GM23338 (cell line): Measurements from ENCODE around the gene MARVELD2. TPM values are rescaled to one million over a fixed set of nuclear protein-coding genes. Genes with fewer than 3 reads are reported as not detected.

Experiments
- ATAC-seq: fragments of 200-7000 bp; cut with Tn5 transposase; 3 replicates; pipeline ENCODE4 v1.9.1; 2020
- DNase-seq: peaks from one replicate; pipeline ENCODE4 v3.0.0-alpha.2; 2015; ENCODE audit warnings: low spot score
- H2AFZ ChIP-seq: fragments of 200-600 bp; sonication (generic); 2 replicates; pipeline ENCODE4 v1.8.0; 2016; ENCODE audit warnings: antibody characterized with exemption, mild to moderate bottlenecking, moderate library complexity
- H3F3A ChIP-seq: fragments of 200-600 bp; sonication (generic); replicated peaks from 2 replicates; pipeline ENCODE4 v1.8.0; 2017; ENCODE audit warnings: antibody characterized with exemption, mixed run types, low read depth
- H3K27ac ChIP-seq: fragments of 200-600 bp; sonication (generic); 2 replicates; pipeline ENCODE4 v1.6.1; 2016; ENCODE audit warnings: low read depth
- H3K27me3 ChIP-seq: fragments of 200-600 bp; sonication (generic); 2 replicates; pipeline ENCODE4 v1.8.0; 2016; ENCODE audit warnings: mild to moderate bottlenecking, mixed run types, moderate library complexity; ENCODE audit not compliant: insufficient read depth
- H3K36me3 ChIP-seq: fragments of 200-600 bp; sonication (generic); 2 replicates; pipeline ENCODE4 v1.8.0; 2016; ENCODE audit warnings: mild to moderate bottlenecking; ENCODE audit not compliant: insufficient read depth
- H3K4me1 ChIP-seq: fragments of 200-600 bp; sonication (generic); 2 replicates; pipeline ENCODE4 v1.8.0; 2016; ENCODE audit warnings: mild to moderate bottlenecking, moderate library complexity; ENCODE audit not compliant: insufficient read depth
- H3K4me2 ChIP-seq: fragments of 200-600 bp; sonication (generic); 2 replicates; pipeline ENCODE4 v1.7.1; 2017; ENCODE audit warnings: mixed run types
- H3K4me3 ChIP-seq: fragments of 200-600 bp; sonication (generic); 2 replicates; pipeline ENCODE4 v1.6.1; 2016; ENCODE audit warnings: mixed run types
- H3K79me2 ChIP-seq: fragments of 200-600 bp; sonication (generic); replicated peaks from 2 replicates; pipeline ENCODE4 v1.8.0; 2017; ENCODE audit warnings: mild to moderate bottlenecking; ENCODE audit not compliant: insufficient read depth
- H3K9me2 ChIP-seq: fragments of 200-600 bp; sonication (generic); 2 replicates; pipeline ENCODE4 v1.8.0; 2017; ENCODE audit not compliant: insufficient read depth
- H4K20me1 ChIP-seq: fragments of 200-600 bp; sonication (generic); replicated peaks from 2 replicates; pipeline ENCODE4 v1.8.0; 2017; ENCODE audit warnings: mild to moderate bottlenecking; ENCODE audit not compliant: insufficient read depth
- H3K27ac Mint-ChIP-seq: 2 replicates; pipeline ENCODE4 v1.8.0; 2020; ENCODE audit warnings: inconsistent platforms, mild to moderate bottlenecking, moderate library complexity, mixed read lengths
- H3K27me3 Mint-ChIP-seq: 3 replicates; pipeline ENCODE4 v1.8.0; 2022; ENCODE audit warnings: low read depth, mild to moderate bottlenecking, moderate library complexity, mixed read lengths, inconsistent platforms; ENCODE audit not compliant: insufficient read depth, poor library complexity
- H3K36me3 Mint-ChIP-seq: 3 replicates; pipeline ENCODE4 v1.8.0; 2021; ENCODE audit warnings: low read depth, mild to moderate bottlenecking, inconsistent platforms, moderate library complexity, mixed read lengths
- H3K4me1 Mint-ChIP-seq: 3 replicates; pipeline ENCODE4 v1.8.0; 2020; ENCODE audit warnings: mild to moderate bottlenecking, inconsistent platforms, mixed read lengths
- H3K4me3 Mint-ChIP-seq: 3 replicates; pipeline ENCODE4 v1.8.0; 2021; ENCODE audit warnings: moderate library complexity, mild to moderate bottlenecking, inconsistent platforms, mixed read lengths
- H3K9me3 Mint-ChIP-seq: 3 replicates; pipeline ENCODE4 v1.8.0; 2020; ENCODE audit warnings: moderate library complexity, mild to moderate bottlenecking, inconsistent platforms, mixed read lengths
- CREB1 ChIP-seq: fragments of 250-450 bp; sonication (Bioruptor Pico); IDR thresholded peaks from 2 replicates; pipeline ENCODE4 v1.5.0; 2020; ENCODE audit warnings: low read depth, mild to moderate bottlenecking, moderate library complexity
- ETS1 ChIP-seq: IDR thresholded peaks from 2 replicates; pipeline ENCODE4 v1.6.1; 2016; ENCODE audit warnings: antibody characterized with exemption
- EZH2 ChIP-seq: fragments of 200-600 bp; sonication (generic); IDR thresholded peaks from one replicate; pipeline ENCODE4 v1.8.0; 2017; ENCODE audit warnings: antibody characterized with exemption, mild to moderate bottlenecking, low read depth; ENCODE audit not compliant: unreplicated experiment
- EZH2phosphoT487 ChIP-seq: fragments of 200-600 bp; sonication (generic); IDR thresholded peaks from one replicate; pipeline ENCODE4 v1.8.1; 2018; ENCODE audit warnings: antibody characterized with exemption; ENCODE audit not compliant: unreplicated experiment
- JUNB ChIP-seq: IDR thresholded peaks from one replicate; pipeline ENCODE4 v1.6.1; 2016; ENCODE audit warnings: antibody characterized with exemption; ENCODE audit not compliant: unreplicated experiment
- NANOG ChIP-seq: IDR thresholded peaks from 2 replicates; pipeline ENCODE4 v1.6.1; 2016; ENCODE audit warnings: antibody characterized with exemption, borderline replicate concordance
- POLR2AphosphoS5 ChIP-seq: IDR thresholded peaks from 2 replicates; pipeline ENCODE4 v1.6.1; 2016; ENCODE audit warnings: antibody characterized with exemption, low read depth
- REST ChIP-seq: IDR thresholded peaks from one replicate; pipeline ENCODE4 v1.6.1; 2018; ENCODE audit warnings: antibody characterized with exemption; ENCODE audit not compliant: unreplicated experiment
- STAT1 ChIP-seq: IDR thresholded peaks from one replicate; pipeline ENCODE4 v1.6.1; 2016; ENCODE audit warnings: antibody characterized with exemption; ENCODE audit not compliant: unreplicated experiment
- ZNF114 ChIP-seq: fragments of 250-450 bp; sonication (Bioruptor Pico); IDR thresholded peaks from 2 replicates; pipeline ENCODE4 v1.5.0; 2020; ENCODE audit warnings: mild to moderate bottlenecking, moderate library complexity
- ZNF462 ChIP-seq: fragments of 250-450 bp; sonication (Bioruptor Pico); IDR thresholded peaks from 2 replicates; pipeline ENCODE4 v1.5.0; 2020; ENCODE audit warnings: mild to moderate bottlenecking, moderate library complexity
- polyA plus RNA-seq: library from polyadenylated mRNA; unstranded; fragments of >200 nt; fragmentation: Nextera tagmentation; extraction: Ambion mirVana; gene quantifications from 2 replicates; pipeline ENCODE4 v1.2.1, GENCODE V29; 2016
- total RNA-seq: library from RNA; depleted of rRNA; stranded (reverse); fragments of >200 nt; shearing (Covaris generic); gene quantifications from 2 replicates; pipeline ENCODE4 v1.2.3, GENCODE V29; 2014

The MARVELD2 gene
- total and polyA plus RNA-seq, 2 experiments from 2014 or later: 10.0 to 24.1 TPM

DNA sequence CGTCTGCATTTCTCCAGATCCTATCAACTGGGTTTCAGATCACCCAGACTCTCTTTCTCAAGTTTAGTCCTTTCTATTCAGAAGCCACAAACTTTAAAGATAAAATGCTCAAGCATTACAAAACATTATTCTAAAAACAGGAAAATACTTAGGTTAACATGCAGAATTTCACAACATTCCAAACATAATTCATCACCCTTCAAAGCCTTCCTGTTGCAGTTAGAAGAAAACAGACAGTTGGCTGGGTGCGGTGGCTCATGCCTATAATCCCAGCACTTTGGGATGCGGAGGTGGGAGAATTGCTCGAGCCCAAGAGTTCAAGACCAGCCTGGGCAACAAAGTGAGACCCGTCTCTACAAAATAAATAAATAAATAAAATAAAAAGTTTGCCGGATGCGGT lies 70.0 kb downstream of the MARVELD2 start (continued):
- TF ChIP-seq REST: no peak

DNA sequence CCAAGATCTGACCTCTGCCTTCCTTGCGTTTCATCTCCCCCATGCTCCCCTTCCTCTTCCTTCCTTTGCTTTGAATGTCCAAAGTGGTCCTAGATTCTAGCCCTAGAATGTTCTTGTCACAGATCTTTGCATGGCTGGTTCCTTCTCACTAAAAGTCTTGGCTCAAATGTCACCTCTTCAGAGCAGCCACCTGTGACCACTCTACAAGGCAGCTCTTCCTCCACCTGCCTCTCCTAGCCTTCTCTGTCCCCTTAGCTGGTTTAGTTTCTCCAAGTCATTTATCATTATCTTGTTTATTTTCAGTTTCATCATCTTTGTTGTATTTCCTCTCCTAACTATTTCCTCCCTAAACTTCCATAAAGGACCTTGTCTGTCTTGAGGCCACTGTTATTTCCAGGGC lies 70.6 kb downstream of the MARVELD2 start:
- Histone ChIP-seq H3K27me3 (peaks cover under 1% of the 10 kb centered on the region; the same call in 1 of the 2 replicates), H3K4me3 (no peak overlapping the region), H3K79me2 (no peaks in the 10 kb centered on the region), H3F3A (no peaks in the 10 kb centered on the region), H3K9me2 (no peaks in the 10 kb centered on the region), H2AFZ (no peak overlapping the region), H4K20me1 (no peaks in the 10 kb centered on the region), H3K4me1 (0 out of 2 replicates have a peak, but pooled peaks cover 8% of the 10 kb centered on the region), H3K27ac (no peak overlapping the region), H3K36me3 (no peaks in the 10 kb centered on the region), H3K4me2 (no peak overlapping the region)
- ATAC-seq: no peak
- H3K27ac Mint-ChIP-seq: no peak overlapping the region
- no peak for DNase-seq
- H3K4me1 Mint-ChIP-seq: peaks cover 5% of the 10 kb centered on the region; the same call in 2 of the 3 replicates
- no peak overlapping the region for H3K4me3 Mint-ChIP-seq
- peaks cover 2% of the 10 kb centered on the region for H3K27me3 Mint-ChIP-seq
- H3K9me3 Mint-ChIP-seq: no peaks in the 10 kb centered on the region
- H3K36me3 Mint-ChIP-seq: no peaks in the 10 kb centered on the region
- TF ChIP-seq ETS1 (no peak), STAT1 (no peak), JUNB (no peak), ZNF462 (CRISPR knock-in tag) (no peak), NANOG (no peak), EZH2 (no peak), ZNF114 (CRISPR knock-in tag) (no peak), POLR2AphosphoS5 (no peak), EZH2phosphoT487 (no peak), REST (no peak), CREB1 (CRISPR knock-in tag) (no peak)
